RPMI7951 (cell line): Measurements from ENCODE around the gene FGD4. TPM values are rescaled to one million over a fixed set of nuclear protein-coding genes. Genes with fewer than 3 reads are reported as not detected.

Experiments used
- DNase-seq: peaks from one replicate; pipeline ENCODE4 v3.0.0-alpha.2; 2012; ENCODE audit warnings: low read depth
- total RNA-seq: library from RNA; depleted of rRNA; stranded (reverse); fragments of >200 nt; shearing (Covaris generic); gene quantifications from 2 replicates; pipeline ENCODE4 v1.2.3, GENCODE V29; 2014

FGD4 gene
- total RNA-seq, 1 experiment from 2014 or later, result 1.4 TPM

DNA sequence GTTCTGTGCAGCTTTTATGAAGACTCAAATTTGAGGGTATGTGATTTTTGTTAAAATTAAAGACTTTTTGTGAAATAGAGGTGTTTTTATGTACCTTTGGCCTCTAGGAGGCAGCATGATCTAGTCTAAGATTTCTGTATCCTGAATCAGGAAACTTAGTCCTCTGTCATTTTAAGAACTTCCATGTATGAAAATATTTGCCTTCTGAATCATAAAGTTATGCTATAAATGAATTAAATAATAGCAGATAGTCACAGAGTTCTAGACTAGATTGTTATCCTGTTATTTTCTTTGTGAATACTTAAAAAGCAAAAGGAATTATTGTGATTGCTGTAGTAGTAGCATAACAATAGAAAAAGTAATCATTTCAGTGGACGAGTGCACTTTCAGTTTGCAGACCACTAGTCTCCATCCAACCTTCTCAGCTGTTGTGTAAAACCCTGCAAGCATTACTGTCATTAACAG is 56.3 kb downstream of the FGD4 start:
- DNase-seq, result peak; percentile 53

DNA sequence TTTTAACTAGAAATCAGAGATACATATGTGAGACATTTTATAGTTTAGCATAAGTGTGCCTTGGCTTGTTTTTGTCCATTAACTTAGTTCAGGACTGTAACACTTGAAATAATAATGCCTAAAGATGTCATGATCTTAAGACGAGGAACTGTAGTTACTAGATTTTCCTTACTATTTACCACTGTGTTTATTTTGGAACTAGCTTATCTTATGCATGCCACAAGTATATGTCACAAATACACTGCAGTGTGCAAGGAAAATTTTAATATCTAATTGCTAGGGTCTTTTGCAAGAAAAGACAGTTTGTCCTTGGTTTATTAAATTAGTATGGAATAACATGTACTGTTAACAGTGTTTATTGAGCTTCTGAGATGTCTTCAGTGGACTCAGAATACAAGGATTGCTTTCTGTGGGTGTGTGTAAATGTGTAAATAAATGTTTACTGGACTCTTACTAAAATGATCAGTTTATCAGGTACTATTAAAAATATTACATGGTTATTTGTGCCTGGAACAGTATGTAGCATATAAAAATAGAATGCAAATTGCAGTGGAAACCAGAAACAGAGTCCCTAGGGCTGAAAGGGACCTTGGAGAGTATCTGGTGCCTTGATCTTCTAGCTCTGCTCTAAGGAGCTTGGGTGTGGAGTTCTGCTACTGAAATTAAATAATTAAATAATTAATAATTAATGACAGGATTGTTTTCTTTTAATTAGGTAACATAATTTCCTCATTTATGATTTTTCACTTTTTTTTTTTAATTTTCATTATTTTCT is 58.1 kb downstream of the FGD4 start:
- no peak for DNase-seq

DNA sequence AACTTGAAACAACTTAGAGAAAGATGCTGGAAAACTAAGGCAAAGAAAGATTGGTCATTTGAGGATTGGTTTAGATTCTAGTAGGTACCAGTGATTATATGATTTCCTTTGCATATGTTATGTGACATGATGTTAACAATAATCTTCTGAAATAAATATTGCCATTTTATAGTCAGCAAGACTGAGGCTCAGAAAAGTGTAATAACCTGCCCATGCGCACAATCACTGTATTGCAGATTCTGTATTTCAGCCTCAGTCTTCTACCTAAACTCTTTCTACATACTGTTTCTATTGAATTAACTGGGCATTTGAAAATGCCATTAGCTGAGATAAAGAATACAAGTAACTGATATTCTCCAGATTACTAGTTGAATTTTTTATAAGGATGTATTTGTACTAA is 61.3 kb downstream of the FGD4 start:
- no peak for DNase-seq

DNA sequence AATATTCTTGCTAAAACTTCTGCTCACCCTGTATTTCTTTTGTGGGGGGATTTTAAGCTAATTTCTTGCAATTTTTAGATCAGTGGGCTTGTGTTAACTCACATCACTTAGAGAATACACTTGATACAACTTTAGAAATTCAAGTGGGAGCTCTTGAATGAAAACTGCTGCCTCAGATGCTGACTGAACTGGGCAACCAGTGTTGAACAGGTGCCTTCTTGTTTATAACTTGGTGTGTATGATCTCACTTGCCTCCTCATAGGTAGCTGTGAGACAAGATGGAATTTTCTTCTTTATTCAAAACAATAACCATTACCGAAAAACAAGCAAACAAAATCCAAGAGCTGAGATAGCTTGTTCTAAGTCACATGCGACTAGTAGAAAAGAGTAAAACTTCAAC is 63.5 kb downstream of the FGD4 start:
- no peak for DNase-seq

DNA sequence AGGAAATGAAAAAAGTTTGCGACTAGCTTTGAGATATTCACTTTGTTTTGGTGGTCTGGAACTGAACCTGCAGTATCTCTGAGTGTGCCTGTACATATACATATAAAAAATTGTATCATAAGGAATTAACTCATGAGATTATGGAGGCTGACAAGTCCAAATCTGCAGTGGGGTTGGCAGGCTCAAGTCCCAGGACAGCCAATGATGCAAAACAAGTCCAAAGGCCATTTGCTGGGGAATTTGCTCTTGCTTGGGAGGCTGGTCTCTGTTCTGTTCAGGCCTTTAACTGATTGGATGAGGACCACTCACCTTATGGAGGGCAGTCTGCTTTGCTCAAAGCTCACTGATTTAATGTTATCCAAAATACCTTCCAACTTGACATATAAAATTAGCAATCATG is 66.8 kb downstream of the FGD4 start:
- no peak for DNase-seq

DNA sequence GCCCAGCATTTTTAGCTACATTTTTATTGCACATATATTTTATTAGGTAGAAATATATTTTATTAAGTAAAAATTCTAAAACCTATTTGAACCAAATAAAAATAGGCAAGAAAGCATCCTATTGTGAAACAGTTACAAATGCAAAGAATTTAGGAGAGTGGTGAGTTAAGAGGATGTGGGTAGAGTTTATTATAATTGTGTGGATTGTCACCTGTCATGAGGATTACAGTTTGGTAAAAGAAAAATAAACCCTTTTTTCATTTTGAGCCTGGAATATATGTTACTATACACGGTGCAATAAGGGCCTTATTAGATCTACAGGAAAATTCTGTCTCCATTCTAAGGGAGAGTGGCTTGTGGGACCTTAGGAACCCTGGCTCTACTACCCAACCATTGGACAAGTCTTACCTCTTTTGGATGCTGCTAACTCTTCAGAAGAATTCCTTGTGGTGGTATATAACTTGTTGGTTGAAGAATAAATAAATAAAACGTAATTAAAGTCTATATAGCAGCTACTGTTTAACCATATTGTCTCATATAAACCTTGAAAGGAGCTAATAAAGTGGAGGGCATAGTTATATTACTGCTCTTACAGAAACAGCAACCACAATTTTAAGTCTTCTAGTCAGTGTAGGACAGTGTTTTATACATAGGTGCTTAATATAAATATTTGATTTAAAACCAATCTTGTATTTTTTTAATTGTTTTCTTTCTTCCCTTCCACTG is 67.8 kb downstream of the FGD4 start:
- no peak for DNase-seq

DNA sequence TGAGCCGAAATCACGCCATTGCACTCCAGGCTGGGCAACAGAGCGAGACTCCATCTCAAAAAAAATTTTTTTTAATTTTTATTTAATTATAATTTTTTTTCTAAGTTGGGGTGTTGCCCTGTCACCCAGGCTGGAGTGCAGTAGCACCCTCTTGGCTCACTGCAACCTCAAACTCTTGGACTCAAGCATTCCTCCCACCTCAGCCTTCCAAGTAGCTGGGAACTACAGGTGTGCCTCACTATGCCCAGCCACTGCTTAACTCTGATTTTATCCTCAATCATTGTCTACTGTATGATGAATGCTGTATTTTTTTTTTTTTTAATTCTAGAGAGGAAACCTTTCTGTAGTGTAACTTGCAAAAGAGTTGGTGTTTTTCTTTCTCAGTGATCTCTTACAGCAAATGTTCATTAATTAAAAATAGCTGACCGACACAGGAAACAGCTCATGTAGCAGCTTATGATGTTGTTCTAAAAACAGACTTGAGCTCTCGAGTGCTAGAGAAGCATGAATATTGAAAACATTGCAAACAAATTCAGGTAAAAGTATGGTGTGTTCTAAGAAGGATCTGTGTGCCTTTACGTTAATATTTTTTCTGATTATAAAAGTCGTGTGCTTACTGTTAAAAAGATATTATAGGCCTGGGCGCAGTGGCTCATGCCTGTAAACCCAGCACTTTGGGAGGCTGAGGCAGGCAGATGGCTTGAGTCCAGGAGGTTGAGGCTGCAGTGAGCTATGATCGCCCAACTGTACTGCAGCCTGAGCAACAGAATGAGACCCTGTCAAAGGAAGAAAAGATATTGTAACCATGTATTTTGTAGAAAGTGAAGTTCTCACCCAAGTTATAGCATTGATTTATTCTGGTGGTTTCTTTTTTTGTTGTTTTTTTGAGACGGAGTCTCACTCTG is 68.9 kb downstream of the FGD4 start:
- no peak for DNase-seq

DNA sequence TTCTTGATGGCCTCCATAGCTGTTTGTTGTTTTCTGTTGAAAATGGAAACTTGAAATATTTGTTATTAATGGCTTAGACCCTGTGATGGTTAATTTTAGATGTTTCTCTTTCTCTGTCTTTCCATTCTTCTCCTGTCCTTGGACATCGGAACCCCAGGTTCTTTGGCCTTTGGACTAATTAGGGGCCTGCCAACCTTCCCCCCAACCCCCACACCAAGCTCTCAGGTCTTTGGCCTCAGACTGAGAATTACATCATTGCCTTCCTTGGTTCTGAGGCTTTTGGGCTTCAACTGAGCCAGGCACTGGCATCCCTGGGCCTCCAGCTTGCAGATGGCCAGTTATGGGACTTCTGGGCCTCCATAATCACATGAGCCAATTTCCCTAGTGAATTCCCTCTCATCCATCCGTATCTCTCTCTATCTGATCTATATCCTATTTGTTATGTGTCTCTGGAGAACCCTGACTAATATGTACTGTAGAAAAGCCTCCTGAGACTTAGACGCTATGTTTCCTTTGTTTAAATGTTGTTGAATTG is 71.6 kb downstream of the FGD4 start:
- no peak for DNase-seq

DNA sequence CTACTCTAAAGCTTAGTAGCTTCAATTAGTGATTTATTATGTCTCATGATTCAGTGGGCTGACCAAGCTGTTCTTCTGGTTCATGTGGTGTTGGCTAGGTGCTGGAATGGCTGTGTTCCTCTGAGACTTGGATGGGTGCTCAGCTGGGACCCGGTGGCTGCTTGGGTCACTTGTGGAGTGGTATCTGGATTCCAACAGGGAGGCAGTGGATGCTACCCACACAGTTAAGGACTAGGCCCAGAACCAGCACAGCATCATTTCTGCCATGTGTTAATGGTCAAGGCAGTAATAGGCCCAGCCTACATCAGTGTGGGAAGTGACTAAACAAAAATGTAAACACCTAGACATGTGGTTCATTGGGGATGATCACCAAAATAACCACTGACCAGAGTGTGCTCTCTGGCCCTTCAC is 72.2 kb downstream of the FGD4 start:
- no peak for DNase-seq

DNA sequence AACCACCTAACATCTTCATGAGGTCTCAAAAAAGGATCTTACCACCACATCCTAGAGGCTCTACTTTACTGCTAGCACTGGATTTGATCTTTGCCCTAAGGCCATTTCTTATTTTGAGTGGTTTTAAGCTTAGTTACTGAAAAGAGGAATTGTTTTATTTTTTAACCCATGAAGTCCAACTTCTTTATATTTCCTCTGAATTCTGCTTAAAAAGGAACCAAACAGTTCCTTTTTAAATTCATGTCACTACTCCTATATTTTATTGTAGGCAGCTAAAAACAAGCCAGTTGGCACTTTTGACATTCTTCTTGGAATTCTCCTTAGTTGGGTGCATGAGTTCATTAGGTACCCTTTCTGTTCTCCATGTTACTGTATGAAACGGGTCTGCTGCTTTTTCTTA is 76.4 kb downstream of the FGD4 start:
- no peak for DNase-seq

DNA sequence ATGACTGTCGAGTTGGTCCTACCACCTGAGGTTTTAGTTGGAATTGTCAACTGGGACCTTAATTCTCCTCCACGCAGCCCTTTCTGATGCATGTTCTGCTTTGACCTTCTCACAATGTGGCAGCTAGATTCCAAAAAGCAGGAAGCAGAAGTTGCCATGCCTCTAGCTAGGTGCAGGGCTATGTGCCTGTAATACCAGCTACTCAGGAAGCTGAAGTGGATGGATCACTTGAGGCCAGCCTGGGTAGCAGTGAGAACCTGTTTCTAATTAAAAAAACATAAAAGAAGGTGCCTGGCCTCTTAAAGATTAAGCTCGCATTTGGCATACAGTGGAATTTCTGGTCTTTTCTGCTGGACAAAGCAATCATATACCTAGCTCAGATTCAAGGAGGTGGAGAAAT is 77.1 kb downstream of the FGD4 start:
- no peak for DNase-seq

DNA sequence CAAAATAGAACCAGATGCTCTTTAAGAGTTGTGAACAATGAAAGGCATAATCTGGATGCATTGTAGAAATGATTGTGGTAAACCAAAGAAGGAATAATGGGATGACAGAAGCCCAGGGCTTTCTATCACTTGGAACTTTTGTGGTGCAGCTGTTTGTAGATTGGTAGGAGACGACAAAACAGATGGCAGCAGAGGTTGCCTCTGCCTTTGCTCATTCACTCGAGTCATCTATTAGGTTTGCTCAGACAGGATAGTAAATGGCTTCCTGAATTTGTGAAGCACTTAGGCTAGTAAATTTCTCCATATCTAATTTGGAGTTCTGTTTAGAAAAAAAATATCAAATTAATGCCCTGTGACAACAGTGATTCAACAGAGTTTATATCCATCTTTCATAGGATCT is 78.4 kb downstream of the FGD4 start:
- peak; percentile 9 for DNase-seq

DNA sequence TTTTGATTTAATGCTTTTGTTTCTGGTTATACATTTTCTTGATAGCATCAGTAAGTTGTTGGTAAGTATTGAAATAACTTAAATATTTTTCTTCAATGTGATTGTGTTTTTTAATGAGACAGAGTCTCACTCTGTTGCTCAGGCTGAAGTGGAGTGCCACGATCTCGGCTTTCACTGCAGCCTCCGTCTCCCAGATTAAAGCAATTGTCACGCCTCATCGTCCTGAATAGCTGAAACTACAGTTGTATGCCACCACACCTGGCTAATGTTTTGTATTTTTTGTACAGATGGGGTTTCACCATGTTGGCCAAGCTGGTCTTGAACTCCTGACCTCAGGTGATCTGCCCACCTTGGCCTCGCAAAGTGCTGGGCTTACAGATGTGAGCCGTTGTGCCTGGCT is 78.8 kb downstream of the FGD4 start:
- no peak for DNase-seq

DNA sequence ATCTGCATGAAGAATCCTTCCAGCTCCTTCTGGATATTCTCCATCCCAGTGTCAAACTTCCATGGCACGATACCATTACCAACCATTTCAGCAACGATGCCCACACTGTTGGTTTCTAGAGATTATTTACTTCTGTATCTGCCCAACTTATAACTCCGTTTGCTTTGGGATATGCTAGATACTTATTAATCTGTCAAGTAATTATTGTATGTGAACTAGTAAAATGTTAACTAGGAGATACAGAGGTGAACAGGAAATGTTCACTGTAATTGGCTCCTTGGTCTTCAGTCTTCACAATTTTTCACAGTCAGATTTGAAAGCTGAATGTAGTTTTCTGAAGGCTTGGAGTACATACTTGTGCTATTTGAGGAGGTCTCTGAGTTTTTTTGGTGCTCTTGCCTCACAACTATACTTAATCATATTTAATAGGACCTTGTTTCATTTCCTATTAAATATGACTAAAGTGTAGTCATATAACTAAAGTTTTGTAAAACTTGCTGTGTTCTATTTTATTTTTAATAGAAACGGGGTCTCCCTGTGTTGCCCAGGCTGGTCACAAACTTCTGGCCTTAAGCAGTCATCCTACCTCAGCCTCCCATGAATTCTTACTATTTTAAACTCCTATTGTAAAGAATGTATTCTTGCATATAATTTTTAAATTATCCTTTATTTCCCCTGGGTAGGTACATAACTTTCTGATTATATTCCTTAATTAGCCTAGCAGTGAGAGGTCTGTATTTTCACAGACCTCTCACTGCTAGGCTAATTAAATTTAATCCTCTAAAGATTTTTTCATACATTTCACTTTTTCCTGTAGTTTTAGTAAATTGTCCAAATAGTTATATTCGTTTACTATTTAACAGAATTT is 79.7 kb downstream of the FGD4 start:
- DNase-seq, result no peak

DNA sequence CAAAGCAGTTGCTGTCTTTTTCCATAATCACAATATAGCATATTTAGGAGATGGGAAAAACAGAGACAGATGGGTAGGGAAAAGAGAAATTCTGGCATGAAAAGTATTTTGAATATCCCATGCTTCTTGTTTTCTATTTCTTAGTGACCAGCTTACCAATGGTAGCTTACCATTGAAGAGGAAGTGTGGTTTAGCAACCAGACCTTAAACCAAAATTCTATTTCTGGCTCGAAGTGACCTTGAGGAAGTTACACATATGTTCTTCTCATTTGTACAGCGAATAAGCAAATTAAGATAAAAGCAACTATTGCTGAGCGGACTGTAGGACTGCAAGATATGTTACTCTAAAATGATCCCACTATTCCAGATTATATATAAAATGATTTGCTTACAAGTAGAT is 82.9 kb downstream of the FGD4 start:
- no peak for DNase-seq

DNA sequence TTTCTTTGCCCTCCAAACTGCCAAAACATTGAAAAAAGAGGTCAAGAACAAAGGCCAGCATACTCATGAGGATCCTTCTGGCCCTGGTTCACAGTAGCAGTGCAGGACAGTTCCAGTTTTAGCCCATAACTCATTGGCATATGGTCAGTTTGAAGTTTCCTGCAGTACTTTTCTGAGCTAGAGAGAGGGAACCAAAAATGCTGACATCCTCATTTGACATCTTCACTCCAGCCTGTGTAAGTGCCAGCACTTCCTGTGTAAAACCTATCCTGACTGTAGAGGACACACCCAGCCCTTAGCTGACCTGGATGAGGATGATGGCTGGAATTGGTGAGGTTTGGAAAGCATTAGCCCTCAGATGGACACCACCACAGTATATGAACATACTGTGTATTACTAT is 84.1 kb downstream of the FGD4 start:
- no peak for DNase-seq

DNA sequence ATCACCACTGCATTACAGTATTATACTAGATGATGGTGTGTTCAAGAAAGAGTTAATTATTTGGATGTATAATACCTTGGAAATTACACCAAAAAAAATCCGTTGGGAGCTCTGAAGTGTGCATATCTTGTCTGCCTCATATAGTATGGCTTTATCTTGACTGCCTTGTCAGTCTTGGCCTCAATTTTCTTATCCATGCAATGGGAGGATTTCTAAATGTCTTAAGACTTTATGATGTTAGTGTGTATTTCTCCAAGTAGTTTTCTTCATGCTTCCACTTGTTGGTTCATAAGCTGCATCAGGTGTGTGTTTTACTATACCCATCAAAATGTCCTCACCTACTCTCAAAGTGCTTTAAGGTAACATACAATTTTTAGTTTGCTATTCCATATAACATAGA is 84.6 kb downstream of the FGD4 start:
- no peak for DNase-seq

DNA sequence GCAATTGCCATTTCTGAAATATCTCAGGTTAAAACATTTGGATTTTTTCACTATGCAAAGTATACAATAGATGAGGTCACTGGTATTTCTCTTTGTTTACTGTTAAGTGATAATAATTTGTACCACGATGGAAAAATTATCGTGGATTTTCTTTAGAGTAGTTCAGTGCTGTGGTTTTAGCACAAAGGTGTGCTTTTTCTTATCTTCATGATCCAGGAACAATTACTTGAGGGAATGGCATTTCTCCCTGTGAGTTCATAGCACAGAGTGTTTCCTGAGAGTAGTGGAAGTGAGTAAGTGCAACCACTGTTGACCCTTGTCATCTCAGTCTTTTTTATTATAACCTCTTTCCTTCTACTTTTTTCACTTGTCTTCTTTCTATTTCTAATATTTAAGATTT is 86.8 kb downstream of the FGD4 start:
- DNase-seq, result no peak

DNA sequence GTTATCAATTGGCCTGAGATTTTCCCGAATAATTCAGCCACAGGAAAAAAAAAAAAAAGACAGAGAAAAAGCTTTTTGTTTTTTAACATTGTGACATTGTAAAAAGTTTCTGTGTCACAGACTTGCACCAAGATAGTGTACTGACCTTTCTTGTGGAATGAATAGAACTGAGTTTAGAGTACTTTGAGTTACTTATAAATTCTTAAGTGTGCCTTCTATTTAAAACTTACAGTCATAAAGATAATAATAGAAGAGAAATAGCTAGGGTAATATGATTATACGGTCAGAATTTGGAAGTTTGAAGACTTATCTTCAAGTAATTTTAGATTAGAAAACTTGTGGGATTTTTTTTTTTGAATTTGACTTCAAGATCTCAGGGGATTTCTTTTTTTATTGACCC is 88.8 kb downstream of the FGD4 start:
- DNase-seq, result no peak

DNA sequence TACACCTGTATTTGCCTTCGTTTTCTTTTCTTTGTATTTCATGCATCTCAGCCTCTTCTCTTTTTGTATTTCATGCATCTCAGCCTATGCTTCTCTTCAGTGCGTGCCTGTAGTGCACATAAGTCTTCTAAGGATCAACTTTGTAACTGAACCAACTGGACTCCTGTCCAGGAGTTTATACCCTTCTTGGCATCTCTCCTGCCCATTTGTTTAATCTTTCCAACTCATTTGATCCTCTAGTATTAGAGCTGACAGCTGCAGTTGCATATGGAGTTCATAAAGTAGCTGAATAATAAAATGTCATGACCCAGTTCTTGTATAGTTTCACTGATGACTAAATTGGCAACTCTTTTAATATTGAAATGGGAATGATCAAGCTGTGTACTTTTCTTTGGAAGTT is 89.7 kb downstream of the FGD4 start:
- no peak for DNase-seq

DNA sequence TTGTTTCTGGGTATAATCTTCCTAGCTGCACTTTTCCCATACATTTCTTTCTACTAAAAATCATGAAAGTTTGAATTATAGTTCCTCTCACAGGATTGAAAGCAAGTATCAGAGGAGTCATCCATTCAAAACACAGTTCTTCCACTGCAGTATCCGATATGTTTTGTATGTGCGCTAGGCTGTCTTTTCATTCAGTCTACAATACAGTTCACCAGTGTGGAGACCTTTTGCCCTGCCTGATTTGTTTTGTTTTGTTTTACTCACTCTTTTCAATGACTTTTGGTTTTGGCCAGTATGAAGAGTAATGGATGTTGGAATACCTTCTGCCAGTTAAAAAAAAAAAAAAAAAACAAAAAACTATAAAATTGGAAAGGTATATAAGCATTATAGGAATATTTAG is 91.4 kb downstream of the FGD4 start:
- no peak for DNase-seq
